PC-3 (cell line): ENCODE data around the gene MZB1. TPM values are rescaled to one million over a fixed set of nuclear protein-coding genes. Genes with fewer than 3 reads are reported as not detected.

Source experiments
- ATAC-seq: fragments of 200-7000 bp; cut with Tn5 transposase; 2 replicates; pipeline ENCODE4 v1.9.1; 2020; ENCODE audit warnings: mild to moderate bottlenecking, moderate library complexity
- BruUV-seq: library from RNA; stranded (reverse); fragments of 400-500 nt; replicated peaks from 2 replicates; lab custom pipeline; 2021; lab: Mats Ljungman, UMichigan
- CTCF ChIA-PET: fragments of 300-600 bp; sonication (Branson Sonifier 250); formaldehyde crosslinking; loops from one replicate; lab custom pipeline; 2022; ENCODE audit warnings: antibody characterized with exemption; lab: Charles Lee
- POLR2A ChIA-PET: fragments of 300-600 bp; sonication (Branson Sonifier 250); formaldehyde crosslinking; loops from one replicate; lab custom pipeline; 2022; ENCODE audit warnings: antibody characterized with exemption; ENCODE audit not compliant: unreplicated experiment; lab: Charles Lee
- DNase-seq: peaks from one replicate; pipeline ENCODE4 v3.0.0-alpha.2; 2015
- H2AFZ ChIP-seq: fragments of 300-600 bp; sonication (generic); 2 replicates; pipeline ENCODE4 v1.6.0; 2016; ENCODE audit warnings: antibody characterized with exemption, low read length
- H3F3A ChIP-seq: fragments of 300-600 bp; sonication (generic); one replicate; pipeline ENCODE4 v1.6.0; 2017; ENCODE audit warnings: antibody characterized with exemption, low read length, control low read depth, mild to moderate bottlenecking; ENCODE audit not compliant: unreplicated experiment
- H3K27ac ChIP-seq: fragments of 300-600 bp; sonication (generic); 2 replicates; pipeline ENCODE4 v1.5.1; 2016; ENCODE audit warnings: mild to moderate bottlenecking, low read length
- H3K27me3 ChIP-seq: fragments of 300-600 bp; sonication (generic); 2 replicates; pipeline ENCODE4 v1.6.1; 2016; ENCODE audit warnings: low read length, mixed read lengths
- H3K36me3 ChIP-seq: fragments of 300-600 bp; sonication (generic); 2 replicates; pipeline ENCODE4 v1.6.1; 2016; ENCODE audit warnings: low read depth, mixed run types, low read length, mixed read lengths
- H3K4me1 ChIP-seq: fragments of 300-600 bp; sonication (generic); 2 replicates; pipeline ENCODE4 v1.5.1; 2016; ENCODE audit warnings: low read length; ENCODE audit not compliant: insufficient read depth
- H3K4me2 ChIP-seq: fragments of 300-600 bp; sonication (generic); 2 replicates; pipeline ENCODE4 v1.6.0; 2016; ENCODE audit warnings: low read length
- H3K4me3 ChIP-seq: fragments of 300-600 bp; sonication (generic); 2 replicates; pipeline ENCODE4 v1.5.1; 2016; ENCODE audit warnings: mild to moderate bottlenecking, low read length, mixed read lengths
- H3K79me2 ChIP-seq: fragments of 300-600 bp; sonication (generic); 2 replicates; pipeline ENCODE4 v1.6.1; 2017; ENCODE audit warnings: low read length, mixed read lengths
- H3K9ac ChIP-seq: fragments of 300-600 bp; sonication (generic); 2 replicates; pipeline ENCODE4 v1.6.0; 2016; ENCODE audit warnings: mild to moderate bottlenecking, low read length
- H3K9me2 ChIP-seq: fragments of 300-600 bp; sonication (generic); replicated peaks from 2 replicates; pipeline ENCODE4 v1.6.1; 2016; ENCODE audit warnings: mixed run types, low read length, mixed read lengths
- H3K9me3 ChIP-seq: fragments of 300-600 bp; sonication (generic); 2 replicates; pipeline ENCODE4 v1.6.1; 2016; ENCODE audit warnings: low read length, mixed read lengths
- H4K20me1 ChIP-seq: fragments of 300-600 bp; sonication (generic); 2 replicates; pipeline ENCODE4 v1.6.1; 2016; ENCODE audit warnings: low read length, mixed read lengths
- CTCF ChIP-seq: fragments of 300-600 bp; sonication (generic); conservative IDR thresholded peaks from 2 replicates; pipeline ENCODE4 v1.5.1; 2017; ENCODE audit warnings: antibody characterized with exemption, low read depth, mild to moderate bottlenecking, low read length
- EZH2 ChIP-seq: fragments of 300-600 bp; sonication (generic); IDR thresholded peaks from one replicate; pipeline ENCODE4 v1.6.1; 2017; ENCODE audit warnings: antibody characterized with exemption, mild to moderate bottlenecking, low read length; ENCODE audit not compliant: unreplicated experiment
- EZH2phosphoT487 ChIP-seq: fragments of 300-600 bp; sonication (generic); IDR thresholded peaks from 2 replicates; pipeline ENCODE4 v1.6.1; 2018; ENCODE audit warnings: mild to moderate bottlenecking, antibody characterized with exemption, low read length, borderline replicate concordance
- intact Hi-C: fragments of 100-400 bp; cut with micrococcal nuclease; formaldehyde crosslinking; loops from 2 replicates; pipeline ENCODE4 v1.9.0; 2023
- total RNA-seq: library from RNA; depleted of rRNA; stranded (reverse); fragments of >200 nt; gene quantifications from 2 replicates; pipeline ENCODE4 v1.2.3, GENCODE V29; 2014

The MZB1 gene
- total RNA-seq, 1 experiment from 2014 or later, result 0.22 TPM

GRCh38 chr5:139413963-139414362 lies 24.2 kb upstream of the MZB1 start:
- Histone ChIP-seq H2AFZ (no peak overlapping the region), H3K4me2 (no peak overlapping the region)
- POLR2A ChIA-PET, result no interaction called here

GRCh38 chr5:139413153-139413552 lies 23.4 kb upstream of the MZB1 start:
- TF ChIP-seq CTCF, result no peak
- TF ChIP-seq EZH2phosphoT487, result no peak
- no peak for TF ChIP-seq EZH2
- CTCF ChIA-PET, result no interaction called here
- ATAC-seq, result no peak
- no peaks in the 10 kb centered on the region for H3K79me2 ChIP-seq
- H3K4me1 ChIP-seq, result no peaks in the 10 kb centered on the region
- no peaks in the 10 kb centered on the region for H3K36me3 ChIP-seq
- H3K4me3 ChIP-seq, result no peak overlapping the region
- no peaks in the 10 kb centered on the region for H3K9me3 ChIP-seq
- no peak overlapping the region for H3K9ac ChIP-seq
- BruUV-seq, result no TSS peak
- H3K27ac ChIP-seq, result no peak overlapping the region
- H3F3A ChIP-seq, result no peaks in the 10 kb centered on the region
- H3K9me2 ChIP-seq, result no peaks in the 10 kb centered on the region
- H3K4me2 ChIP-seq, result no peak overlapping the region
- DNase-seq, result no peak
- no peaks in the 10 kb centered on the region for H4K20me1 ChIP-seq
- H2AFZ ChIP-seq, result no peak overlapping the region
- intact Hi-C loops, result no loop called here
- no peaks in the 10 kb centered on the region for H3K27me3 ChIP-seq
- POLR2A ChIA-PET, result no interaction called here

More at GRCh38 chr5:139413963-139414362, 24.2 kb upstream of the MZB1 start:
- H3K79me2 ChIP-seq, result no peaks in the 10 kb centered on the region
- no peak overlapping the region for H3K4me3 ChIP-seq
- no peaks in the 10 kb centered on the region for H3K27me3 ChIP-seq
- no peaks in the 10 kb centered on the region for H3K9me2 ChIP-seq
- H4K20me1 ChIP-seq, result no peaks in the 10 kb centered on the region
- no peak overlapping the region for H3K9ac ChIP-seq
- no peak overlapping the region for H3K27ac ChIP-seq
- DNase-seq (no peak), ATAC-seq (no peak)
- H3K4me1 ChIP-seq, result no peaks in the 10 kb centered on the region
- H3K9me3 ChIP-seq, result no peaks in the 10 kb centered on the region
- CTCF ChIA-PET, result no interaction called here
- no peaks in the 10 kb centered on the region for H3F3A ChIP-seq
- TF ChIP-seq EZH2phosphoT487, result no peak
- TF ChIP-seq CTCF, result no peak
- TF ChIP-seq EZH2, result no peak
- intact Hi-C loops, result no loop called here
- BruUV-seq, result no TSS peak
- no peaks in the 10 kb centered on the region for H3K36me3 ChIP-seq

GRCh38 chr5:139410993-139411828 lies 21.5 kb upstream of the MZB1 start:
- ChIA-PET POLR2A (interaction anchor here (0.5 kb wide), 1 partner anchor 28 kb away, joined by 3 read pairs; the partner anchor contains the start of gene DNAJC18), CTCF (no interaction called here)

More at GRCh38 chr5:139410993-139411828, 21.5 kb upstream of the MZB1 start:
- Histone ChIP-seq H3K9me2 (no peaks in the 10 kb centered on the region), H3K9me3 (no peaks in the 10 kb centered on the region), H3F3A (no peaks in the 10 kb centered on the region), H3K79me2 (no peaks in the 10 kb centered on the region), H3K36me3 (no peaks in the 10 kb centered on the region), H3K4me2 (no peak overlapping the region), H2AFZ (no peak overlapping the region), H4K20me1 (no peaks in the 10 kb centered on the region), H3K27ac (no peak overlapping the region), H3K9ac (no peak overlapping the region), H3K4me1 (no peaks in the 10 kb centered on the region), H3K27me3 (no peaks in the 10 kb centered on the region), H3K4me3 (no peak overlapping the region)
- DNase-seq (no peak), ATAC-seq (no peak)
- no peak for TF ChIP-seq CTCF
- no peak for TF ChIP-seq EZH2
- no peak for TF ChIP-seq EZH2phosphoT487
- BruUV-seq, result no TSS peak
- intact Hi-C loops, result no loop called here
